GM18867 (cell line): Measurements from ENCODE around the gene FGGY.
"Not testable (repeated sequence)": the region's sequence is repeated elsewhere in the genome, so short reads cannot be mapped to it uniquely, and the experiment has no call there.

Source experiments
- ATAC-seq: cut with Tn5 transposase; IDR thresholded peaks from one replicate; pipeline ENCODE4 v1.9.1; 2021; ENCODE audit warnings: mild to moderate bottlenecking, moderate library complexity; ENCODE audit not compliant: unreplicated experiment

The FGGY gene

GRCh38 chr1:59433440-59433813 lies 136.5 kb downstream of the FGGY start:
- no peak for ATAC-seq

- no peak for ATAC-seq
These were observed 137.4 kb downstream of the FGGY start for GRCh38 chr1:59434336-59434735.

DNA sequence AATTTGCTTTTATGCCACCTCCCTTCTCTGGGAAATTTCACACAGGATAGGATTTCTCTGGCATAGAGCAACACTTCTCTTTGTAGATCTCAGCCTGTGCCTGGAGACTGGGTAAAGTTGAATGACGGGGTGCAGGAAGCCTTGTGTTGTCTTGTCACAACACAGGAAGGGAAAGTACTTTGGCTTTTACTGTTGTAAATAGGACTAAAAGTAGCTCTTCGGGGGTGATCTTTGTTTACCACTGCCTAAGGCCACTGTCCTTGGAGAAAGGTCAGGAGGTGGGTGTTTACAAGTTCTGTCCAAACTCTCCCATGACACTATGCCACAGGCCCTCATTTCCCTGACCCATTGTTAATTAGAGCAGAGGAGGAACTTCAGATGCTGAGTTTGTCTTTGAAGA lies 139.7 kb downstream of the FGGY start:
- no peak for ATAC-seq

DNA sequence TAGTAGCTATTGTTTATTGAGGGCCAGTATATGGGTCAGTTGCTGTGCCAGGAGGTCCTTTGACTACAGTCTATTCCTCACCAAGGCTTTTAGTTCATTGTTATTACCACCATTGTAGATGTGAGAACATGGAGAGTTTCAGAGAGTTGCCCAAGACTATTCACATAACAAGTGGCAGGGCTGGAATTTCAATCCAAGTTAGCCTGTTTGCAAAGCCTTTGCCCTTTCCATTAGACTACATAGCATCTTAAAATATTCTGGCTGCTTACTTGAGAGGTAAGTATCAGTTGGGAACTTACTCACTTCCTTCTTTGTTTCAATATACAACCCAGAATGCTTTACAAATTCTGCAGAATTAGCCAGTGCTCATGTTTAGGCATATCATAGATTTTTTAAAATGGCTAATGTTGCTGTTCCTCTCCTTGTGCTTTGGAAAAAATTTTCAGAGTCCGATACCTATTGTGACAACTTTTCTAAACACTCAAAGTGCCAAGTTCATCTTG lies 141.2 kb downstream of the FGGY start:
- no peak for ATAC-seq

DNA sequence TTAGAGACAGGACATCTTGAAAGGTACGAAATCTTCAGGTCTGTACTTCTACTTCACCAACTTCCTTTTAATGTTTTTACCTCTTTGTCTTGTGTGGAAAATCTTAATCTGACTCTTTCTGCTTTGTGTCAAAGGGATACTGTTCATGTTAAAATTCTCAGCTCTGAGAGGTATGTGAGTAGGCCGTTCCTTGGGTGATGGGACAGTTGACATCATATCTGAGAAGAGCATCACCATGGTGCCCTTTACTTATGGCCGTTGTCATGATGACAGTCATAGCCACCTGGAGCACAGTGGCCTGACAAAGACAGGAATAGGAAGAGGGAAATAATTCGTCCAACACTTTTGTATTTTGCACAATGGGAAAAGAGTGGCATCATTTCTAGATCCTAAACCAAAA lies 145.6 kb downstream of the FGGY start:
- ATAC-seq, result no peak

DNA sequence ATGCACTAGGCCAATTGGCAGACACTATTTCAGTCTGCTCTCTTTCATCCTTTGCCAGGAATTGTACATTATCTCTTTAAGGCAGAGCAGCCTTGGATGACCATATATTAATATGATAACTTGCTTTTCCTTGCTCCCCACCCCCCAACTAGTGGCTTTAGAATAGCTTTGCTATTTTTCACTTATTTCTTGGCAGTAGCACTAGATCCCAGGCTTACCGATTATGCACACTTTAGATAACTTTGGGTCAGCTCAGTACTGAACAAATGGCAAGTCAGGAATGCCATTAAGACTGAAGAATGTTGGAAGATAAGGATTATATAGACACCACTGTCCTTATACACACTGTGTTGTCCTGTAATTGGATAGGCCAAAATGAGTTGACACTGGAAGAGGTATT lies 146.4 kb downstream of the FGGY start:
- no peak for ATAC-seq

GRCh38 chr1:59444520-59444919 lies 147.6 kb downstream of the FGGY start:
- ATAC-seq, result no peak

- ATAC-seq, result no peak
These were observed 148.1 kb downstream of the FGGY start for GRCh38 chr1:59445040-59445439.

DNA sequence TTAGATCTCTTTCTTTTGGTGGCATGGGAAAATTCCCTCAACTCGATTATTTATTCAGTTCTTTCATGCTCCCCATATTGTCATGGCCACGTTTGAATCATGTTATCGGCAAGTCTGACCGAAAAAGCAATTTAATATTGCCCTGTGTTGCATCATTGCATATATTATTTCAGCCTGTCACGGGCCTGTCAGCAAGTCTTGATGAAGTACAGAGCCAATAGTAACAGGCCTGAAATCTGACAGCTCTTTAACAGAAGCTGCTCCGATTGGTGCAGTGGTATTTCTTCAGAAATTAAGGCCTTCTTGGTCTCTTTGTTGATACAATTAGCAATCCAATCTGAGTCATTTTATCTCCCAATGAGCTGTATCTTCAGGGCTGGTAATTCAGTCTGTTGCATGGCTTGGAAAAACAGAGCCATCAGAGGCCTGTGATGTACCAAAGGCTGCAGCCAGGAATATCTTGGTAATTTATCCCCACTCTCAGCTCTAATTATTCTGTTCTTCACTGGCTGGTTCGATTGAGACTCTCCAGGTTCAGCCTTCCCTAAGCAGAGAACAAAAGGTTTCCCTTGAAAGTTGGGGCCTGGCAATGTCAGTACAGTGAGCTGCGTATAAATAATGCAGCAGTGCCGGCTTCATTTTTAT lies 149.5 kb downstream of the FGGY start:
- no peak for ATAC-seq

DNA sequence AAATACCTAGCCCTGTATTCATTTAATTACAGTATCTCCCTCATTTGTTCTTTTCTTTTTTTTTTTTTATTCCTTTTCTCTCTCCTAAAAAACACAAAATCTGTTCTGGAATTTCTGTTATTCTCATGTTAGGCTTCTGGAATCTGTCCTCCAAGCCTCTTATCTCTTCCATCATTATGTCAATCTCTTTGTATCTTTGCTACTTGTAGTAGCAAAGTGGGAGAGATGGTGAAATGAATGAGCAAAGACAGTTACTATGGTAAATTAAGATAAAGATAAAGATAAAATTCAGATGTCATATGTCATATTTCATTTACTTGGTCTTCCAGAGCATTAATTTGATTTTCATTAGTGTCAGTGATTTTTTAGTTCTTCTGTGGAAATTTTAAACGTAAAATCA lies 155.1 kb downstream of the FGGY start:
- ATAC-seq, result no peak

DNA sequence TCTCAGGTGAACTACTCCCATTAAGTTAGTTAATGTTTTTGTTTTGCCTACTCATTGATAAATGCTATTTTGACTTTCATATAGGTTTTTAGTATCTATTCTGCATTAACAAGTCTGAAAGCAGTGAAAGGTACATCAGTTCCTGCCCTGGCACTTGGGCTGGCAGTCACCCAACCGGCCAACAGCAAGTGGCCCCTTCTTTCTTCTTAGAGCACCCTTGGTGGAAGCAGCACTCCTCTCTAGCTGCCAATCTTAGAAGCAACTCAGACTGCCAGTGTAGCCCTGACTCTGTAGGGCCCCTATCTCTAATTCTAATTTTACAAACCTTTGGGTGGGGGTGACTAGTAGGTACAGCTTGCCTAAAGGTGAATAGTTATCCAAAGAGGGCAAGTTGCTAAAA lies 155.7 kb downstream of the FGGY start:
- no peak for ATAC-seq

- ATAC-seq, result no peak
These were observed 156.5 kb downstream of the FGGY start for GRCh38 chr1:59453297-59453968.

GRCh38 chr1:59455206-59455605 lies 158.3 kb downstream of the FGGY start:
- no peak for ATAC-seq

DNA sequence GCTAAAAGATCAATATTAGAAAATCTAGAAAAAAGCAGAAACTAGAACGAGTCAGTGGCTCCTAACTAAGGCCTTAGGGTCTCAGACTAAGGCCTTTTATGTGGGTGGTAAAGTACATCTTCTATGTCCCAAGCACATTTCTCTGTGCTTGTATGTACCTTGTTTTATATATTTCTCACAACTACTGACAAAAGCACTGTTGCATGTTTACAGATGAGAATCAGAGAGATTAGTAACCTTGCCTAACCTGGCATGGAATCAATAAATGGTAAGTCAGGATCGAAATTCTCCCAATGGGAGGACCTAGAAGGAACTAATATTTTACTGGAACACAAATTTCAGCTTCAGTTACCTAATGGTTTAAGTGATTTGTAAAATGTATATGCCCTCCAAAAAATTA lies 160.9 kb downstream of the FGGY start:
- no peak for ATAC-seq

DNA sequence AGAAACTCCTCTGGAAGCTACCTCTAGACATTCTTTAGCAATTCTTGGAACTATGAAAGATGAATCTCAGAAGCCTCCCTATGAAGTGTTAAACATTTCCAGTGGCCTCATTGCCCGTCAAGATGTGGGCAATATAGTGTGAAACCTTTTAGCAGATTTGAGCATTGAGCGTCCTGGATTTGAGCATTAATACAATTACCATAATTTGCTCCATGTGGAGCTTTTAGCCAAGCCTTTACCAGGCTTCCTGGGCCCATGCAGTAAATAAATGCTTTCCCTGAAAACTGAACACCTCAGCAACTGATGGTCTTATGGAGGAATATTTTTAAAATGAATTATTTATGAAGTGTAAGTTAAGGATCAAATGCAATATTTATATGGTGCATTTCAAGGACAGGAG lies 162.0 kb downstream of the FGGY start:
- no peak for ATAC-seq

DNA sequence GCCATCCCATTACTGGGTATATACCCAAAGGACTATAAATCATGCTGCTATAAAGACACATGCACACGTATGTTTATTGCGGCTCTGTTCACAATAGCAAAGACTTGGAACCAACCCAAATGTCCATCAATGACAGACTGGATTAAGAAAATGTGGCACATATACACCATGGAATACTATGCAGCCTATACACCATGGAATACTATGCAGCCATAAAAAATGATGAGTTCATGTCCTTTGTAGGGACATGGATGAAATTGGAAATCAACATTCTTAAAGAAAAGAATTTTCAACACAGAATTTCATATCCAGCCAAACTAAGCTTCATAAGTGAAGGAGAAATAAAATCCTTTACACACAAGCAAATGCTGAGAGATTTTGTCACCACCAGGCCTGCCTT lies 166.0 kb downstream of the FGGY start:
- not testable (repeated sequence) for ATAC-seq

DNA sequence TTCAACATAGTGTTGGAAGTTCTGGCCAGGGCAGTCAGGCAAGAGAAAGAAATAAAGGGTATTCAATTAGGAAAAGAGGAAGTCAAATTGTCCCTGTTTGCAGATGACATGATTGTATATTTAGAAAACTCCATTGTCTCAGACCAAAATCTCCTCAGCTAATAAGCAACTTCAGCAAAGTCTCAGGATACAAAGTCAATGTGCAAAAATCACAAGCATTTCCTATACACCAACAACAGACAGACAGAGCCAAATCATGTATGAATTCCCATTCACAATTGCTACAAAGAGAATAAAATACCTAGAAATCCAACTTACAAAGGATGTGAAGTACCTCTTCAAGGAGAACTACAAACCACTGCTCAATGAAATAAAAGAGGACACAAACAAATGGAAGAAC lies 168.6 kb downstream of the FGGY start:
- ATAC-seq, result not testable (repeated sequence)

DNA sequence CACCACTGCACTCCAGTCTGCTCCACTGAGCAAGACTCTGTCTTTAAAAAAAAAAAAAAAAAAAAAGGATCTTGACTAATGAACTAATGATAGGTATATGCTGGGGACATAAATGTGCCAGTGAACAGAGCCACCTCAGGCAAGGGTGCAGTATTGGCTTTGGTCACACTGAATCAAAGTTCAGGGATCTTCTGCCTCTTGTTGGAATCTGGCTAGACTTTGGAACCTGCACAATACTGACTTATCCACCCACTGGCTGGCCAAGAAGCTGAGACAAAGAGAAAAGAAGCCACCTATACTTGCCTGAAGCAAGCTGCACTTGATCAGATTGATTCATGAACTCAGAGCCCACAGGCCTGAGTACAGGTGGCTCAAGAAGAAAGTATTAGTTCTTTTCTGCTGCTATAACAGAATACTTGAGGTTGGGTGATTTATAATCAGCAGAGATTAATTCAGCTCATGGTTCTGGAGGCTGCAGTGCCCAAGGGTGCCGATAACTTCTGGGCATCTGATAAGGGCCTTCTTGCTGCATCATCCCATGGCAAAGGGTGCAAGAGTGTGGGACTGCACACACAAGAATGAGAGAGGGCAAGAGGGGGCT lies 172.0 kb downstream of the FGGY start:
- no peak for ATAC-seq

DNA sequence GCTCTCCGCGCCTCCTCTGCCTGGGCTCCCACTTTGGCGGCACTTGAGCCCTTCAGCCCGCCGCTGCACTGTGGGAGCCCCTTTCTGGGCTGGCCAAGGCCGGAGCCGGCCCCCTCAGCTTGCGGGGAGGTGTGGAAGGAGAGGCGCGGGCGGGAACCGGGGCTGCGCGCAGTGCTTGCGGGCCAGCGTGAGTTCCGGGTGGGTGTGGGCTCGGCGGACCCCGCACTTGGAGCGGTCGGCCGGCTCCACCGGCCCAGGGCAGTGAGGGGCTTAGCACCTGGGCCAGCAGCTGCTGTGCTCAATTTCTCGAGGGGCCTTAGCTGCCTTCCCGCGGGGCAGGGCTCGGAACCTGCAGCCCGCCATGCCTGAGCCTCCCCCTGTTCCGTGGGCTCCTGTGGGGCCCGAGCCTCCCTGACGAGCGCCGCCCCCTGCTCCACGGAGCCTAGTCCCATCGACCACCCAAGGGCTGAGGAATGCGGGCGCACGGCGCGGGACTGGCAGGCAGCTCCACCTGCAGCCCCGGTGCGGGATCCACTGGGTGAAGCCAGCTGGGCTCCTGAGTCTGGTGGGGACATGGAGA lies 175.2 kb downstream of the FGGY start:
- ATAC-seq, result not testable (repeated sequence)

DNA sequence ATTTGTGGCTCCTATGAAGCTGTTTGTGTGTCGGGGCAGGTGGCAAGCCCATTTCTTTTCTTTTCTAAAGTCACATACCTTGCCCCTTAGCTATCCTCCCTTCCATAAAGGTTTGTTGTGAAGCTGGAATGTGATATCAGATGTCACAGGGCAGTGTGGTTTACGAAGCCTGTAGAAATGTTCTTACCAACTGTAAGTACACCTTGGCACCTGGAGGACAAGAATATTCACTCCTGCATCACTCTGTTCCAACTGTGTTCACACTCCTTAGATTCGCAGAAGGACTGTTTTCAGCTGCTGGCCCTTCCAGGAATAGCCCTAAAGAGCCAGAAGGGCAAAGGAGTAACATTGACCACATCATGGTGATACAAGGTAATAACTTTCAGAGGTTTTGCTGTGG lies 176.9 kb downstream of the FGGY start:
- no peak for ATAC-seq

DNA sequence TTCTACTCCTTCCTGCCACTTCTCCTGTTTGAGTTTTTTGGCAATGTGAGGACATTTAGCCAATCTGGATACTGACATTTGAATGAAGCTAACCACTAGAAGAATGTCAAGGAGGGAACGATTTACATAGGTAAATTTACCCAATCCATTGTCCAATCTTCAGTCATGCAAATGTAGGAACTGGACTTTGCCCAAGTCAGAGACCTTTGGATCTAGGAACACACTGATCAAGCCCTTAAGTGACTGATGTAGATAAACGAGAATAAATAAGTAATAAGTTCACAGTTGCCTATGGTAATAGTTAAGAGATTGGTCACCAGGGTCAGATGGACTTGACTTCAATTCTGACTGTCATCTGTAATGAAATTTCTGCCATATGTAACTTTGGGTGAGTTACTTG lies 177.6 kb downstream of the FGGY start:
- no peak for ATAC-seq

DNA sequence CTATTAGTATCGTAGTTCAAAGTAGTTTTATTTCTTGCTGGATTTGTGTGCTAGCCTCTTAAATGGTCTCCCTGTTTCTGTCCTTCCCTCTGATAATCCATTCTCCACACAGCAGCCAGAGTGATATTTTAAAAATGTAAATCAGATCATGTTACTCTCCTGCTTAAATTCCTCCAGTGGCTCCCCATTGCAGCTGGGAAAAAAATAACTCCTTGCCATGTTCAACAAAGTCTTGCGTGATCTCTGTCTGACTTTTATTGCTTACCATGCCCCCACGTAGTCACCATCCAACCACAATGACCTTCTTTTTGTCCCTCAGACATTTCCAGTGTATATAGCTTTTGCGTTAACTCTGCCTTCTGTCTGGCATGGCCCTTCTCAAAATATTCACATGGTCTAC lies 178.8 kb downstream of the FGGY start:
- no peak for ATAC-seq
